Transverse colon (tissue), 4 donors: ENCODE results near the gene PIEZO1. TPM values are rescaled to one million over a fixed set of nuclear protein-coding genes. Genes with fewer than 3 reads are reported as not detected.

Source experiments
- DNase-seq: peaks from one replicate; pipeline ENCODE4 v3.0.0-alpha.2; 2019
- H3K27ac ChIP-seq, 4 donors: fragments of 200-600 bp; sonication (generic); 2 replicates each; pipeline ENCODE4 v1.5.1; 2016 to 2018; ENCODE audit warnings: inconsistent platforms in 4 of 4
- H3K27me3 ChIP-seq: fragments of 200-600 bp; sonication (generic); 2 replicates; pipeline ENCODE4 v1.5.1; 2017; ENCODE audit warnings: inconsistent platforms
- H3K36me3 ChIP-seq, 4 donors: fragments of 200-600 bp; sonication (generic); 2 replicates each; pipeline ENCODE4 v1.5.1; 2017 to 2019; ENCODE audit warnings: inconsistent platforms in 4 of 4
- H3K4me1 ChIP-seq, 4 donors: fragments of 200-600 bp; sonication (generic); 2 replicates each; pipeline ENCODE4 v1.5.1; 2017 to 2020; ENCODE audit warnings: inconsistent platforms in 4 of 4
- H3K4me3 ChIP-seq, 4 donors: fragments of 200-600 bp; sonication (generic); 1 replicate in 1 of 4; 2 replicates in 3 of 4; pipeline versions ENCODE4 v1.5.1 to v1.6.1; 2017 to 2019; ENCODE audit warnings: inconsistent platforms in 4 of 4
- H3K9me3 ChIP-seq, 2 donors: fragments of 200-600 bp; sonication (generic); 2 replicates each; pipeline ENCODE4 v1.5.1; 2017 to 2019; ENCODE audit warnings: inconsistent platforms in 2 of 2
- CTCF ChIP-seq, 5 experiments: fragments of 200-600 bp in 3 of 5; fragments of 450-650 bp in 2 of 5; sonication (generic) in 3 of 5; IDR thresholded peaks; 1 replicate in 2 of 5; 2 replicates in 3 of 5; pipeline ENCODE4 v1.5.1; 2016 to 2017; ENCODE audit warnings: antibody characterized with exemption in 5 of 5, inconsistent platforms in 3 of 5, mild to moderate bottlenecking in 2 of 5, moderate library complexity in 1 of 5
- EP300 ChIP-seq: sonication (generic); formaldehyde crosslinking; IDR thresholded peaks from one replicate; pipeline ENCODE4 v1.6.1; 2017; ENCODE audit warnings: antibody characterized with exemption, low read depth
- POLR2A ChIP-seq: fragments of 450-650 bp; IDR thresholded peaks from one replicate; pipeline ENCODE4 v1.6.1; 2016; ENCODE audit warnings: antibody characterized with exemption, mild to moderate bottlenecking, moderate library complexity
- POLR2AphosphoS5 ChIP-seq, 3 donors: sonication (generic); formaldehyde crosslinking; IDR thresholded peaks; one replicate each; pipeline ENCODE4 v1.6.1; 2016; ENCODE audit warnings: antibody characterized with exemption in 3 of 3
- WGBS, 2 donors: methylation state at CpG; one replicate each; pipeline ENCODE4 v1.1.5; 2018; ENCODE audit warnings: low coverage in 1 of 2; 5-methylcytosine and 5-hydroxymethylcytosine counted together
- in situ Hi-C, 4 donors: fragments of 200-750 bp; cut with MboI; loops; one replicate each; pipeline versions ENCODE4 v1.15.0 to v1.15.1; 2017; ENCODE audit warnings: low sequenced_read_pairs in 3 of 4, low pct_ligation_motif_present in 1 of 4, low pct_unique_long_range_greater_than_20kb in 1 of 4
- intact Hi-C: fragments of 100-400 bp; cut with DNase I; formaldehyde crosslinking; loops from one replicate; pipeline ENCODE4 v1.15.1; 2023; ENCODE audit warnings: low total_unique reads
- total RNA-seq, 4 donors: library from RNA; depleted of rRNA; stranded (reverse); fragments of >200 nt; gene quantifications; one replicate each; pipeline ENCODE4 v1.1.0, GENCODE V29; 2016

Gene PIEZO1
- total RNA-seq, 4 donors from 2014 or later: 133 to 546 (median 179) TPM

DNA sequence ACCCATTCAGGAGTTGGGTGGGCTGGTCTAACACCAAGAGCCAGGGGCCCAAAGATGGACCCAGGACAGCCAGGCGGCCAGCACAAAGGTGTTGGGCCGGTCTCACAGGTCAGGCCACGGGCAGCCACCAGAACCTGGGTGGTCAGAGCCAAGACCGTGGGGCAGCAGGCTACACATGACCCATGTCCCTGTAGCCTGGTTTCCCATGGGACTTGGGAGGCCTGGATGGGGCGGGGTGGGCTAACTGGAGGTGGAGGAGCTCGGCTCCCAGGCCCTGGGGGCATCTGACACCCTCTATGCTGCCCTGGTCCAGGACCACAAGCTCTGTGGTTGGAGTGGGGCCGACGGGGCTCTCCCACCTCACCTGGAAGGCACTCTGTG, 61.5 kb downstream of the PIEZO1 start:
- WGBS, 2 donors: 86% methylated on average over 8 of the region's 8 CpGs; no CpG with 5 or more reads in 1 of the 2 donors
- Histone ChIP-seq H3K27ac (no peak overlapping the region), H3K9me3 (no peaks in the 10 kb centered on the region), H3K27me3 (no peaks in the 10 kb centered on the region), H3K4me1 (no peaks in the 10 kb centered on the region), H3K36me3 (peaks cover 0 to 76% (median 23%) of the 10 kb centered on the region in 4 donors), H3K4me3 (no peak overlapping the region)
- TF ChIP-seq EP300: no peak
- TF ChIP-seq CTCF (IDR thresholded peaks at IDR 0.05): no peak
- no peak for TF ChIP-seq POLR2A
- no peak for TF ChIP-seq POLR2AphosphoS5 (IDR thresholded peaks at IDR 0.05)
- in situ Hi-C loops: no loop called here
- intact Hi-C loops: no loop called here
- no peak for DNase-seq

DNA sequence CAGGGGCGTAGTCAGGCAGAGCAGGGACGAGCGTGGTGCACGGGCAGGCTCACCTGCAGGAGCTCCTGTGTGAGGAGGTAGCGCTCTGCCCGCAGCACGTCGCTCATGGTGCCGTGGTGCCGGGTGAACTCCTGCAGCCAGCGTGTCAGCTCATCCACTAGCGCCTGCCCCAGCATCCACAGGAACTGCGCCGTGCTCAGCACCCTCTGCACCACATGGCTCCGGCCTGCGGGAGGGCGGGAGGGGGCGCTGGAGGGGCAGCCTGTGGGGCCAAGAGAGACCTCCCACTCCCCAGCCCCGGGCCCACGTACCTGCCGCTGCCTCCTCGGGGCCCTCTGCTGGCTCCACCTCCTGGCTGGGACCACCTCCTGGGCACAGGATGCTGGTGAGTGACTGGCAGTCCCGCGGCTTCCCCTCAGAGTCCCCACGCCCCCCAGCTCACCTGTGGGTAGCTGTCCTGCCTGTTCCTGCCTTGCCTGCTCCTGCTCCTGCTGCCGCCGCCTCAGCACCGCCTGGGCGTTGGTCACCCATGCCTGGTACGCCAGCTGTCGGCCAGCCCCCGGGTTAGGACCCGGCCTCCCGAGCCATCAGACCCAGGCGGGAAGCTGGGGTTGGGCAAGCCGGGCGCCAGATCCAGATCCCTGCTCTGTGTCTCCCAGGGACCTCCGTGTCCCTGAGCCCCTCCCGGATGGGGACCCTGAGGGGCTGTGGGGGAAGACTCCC, 62.1 kb downstream of the PIEZO1 start:
- Histone ChIP-seq H3K36me3 (peaks cover 0 to 82% (median 23%) of the 10 kb centered on the region in 4 donors), H3K4me3 (no peak overlapping the region), H3K9me3 (no peaks in the 10 kb centered on the region), H3K27me3 (no peaks in the 10 kb centered on the region), H3K4me1 (no peaks in the 10 kb centered on the region), H3K27ac (no peak overlapping the region)
- in situ Hi-C loops: no loop called here
- WGBS, 2 donors: 95% methylated on average over 33 of the region's 39 CpGs; no CpG with 5 or more reads in 1 of the 2 donors
- no peak for DNase-seq
- intact Hi-C loops: no loop called here
- no peak for TF ChIP-seq EP300
- no peak for TF ChIP-seq CTCF (IDR thresholded peaks at IDR 0.05)
- TF ChIP-seq POLR2A: no peak
- no peak for TF ChIP-seq POLR2AphosphoS5 (IDR thresholded peaks at IDR 0.05)

DNA sequence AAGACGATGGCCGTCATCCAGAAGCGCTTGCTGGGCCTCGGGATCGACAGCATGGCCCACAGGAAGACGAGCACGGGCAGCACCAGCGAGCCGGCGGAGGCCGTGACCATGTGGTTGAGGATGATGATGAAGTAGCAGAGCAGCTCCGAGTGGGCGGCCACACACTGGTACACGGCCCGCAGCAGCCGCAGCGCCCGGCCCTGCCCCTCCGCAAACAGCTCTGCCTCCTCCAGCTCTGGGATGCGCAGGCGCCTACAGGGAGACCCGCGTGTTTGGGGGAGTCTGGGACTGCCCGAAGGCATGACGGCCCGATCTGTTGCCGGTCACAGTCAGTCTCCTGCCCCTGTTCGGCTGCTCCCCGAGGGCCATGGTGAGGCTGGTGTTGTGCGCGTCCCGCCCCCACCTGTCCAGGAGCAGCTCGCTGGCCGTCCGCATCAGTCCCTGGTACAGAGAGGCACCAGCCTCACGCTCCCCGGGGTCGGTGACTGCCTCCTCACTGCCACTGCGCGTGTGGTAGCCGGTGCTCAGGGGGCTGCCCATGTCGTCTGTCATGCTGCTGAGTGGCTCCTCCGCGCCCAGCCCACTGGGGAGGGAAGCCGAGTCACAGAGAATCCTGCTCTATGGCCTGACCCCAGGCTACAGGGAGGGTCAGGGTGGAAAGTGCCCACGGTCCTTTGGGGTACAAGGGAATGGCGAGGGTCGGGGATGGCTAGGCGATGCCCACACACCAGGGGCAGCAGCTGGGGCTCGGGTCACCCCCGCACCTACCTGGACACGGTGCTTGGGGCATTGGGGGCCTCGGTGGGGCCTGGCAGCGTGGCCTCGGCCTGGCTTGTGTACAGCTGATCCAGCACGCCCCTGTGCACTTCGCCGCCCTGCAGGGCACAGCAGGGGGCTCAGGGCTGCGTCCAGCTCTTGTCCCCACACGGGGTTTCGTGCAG, 62.9 kb downstream of the PIEZO1 start:
- intact Hi-C loops: no loop called here
- Histone ChIP-seq H3K27me3 (no peaks in the 10 kb centered on the region), H3K27ac (no peak overlapping the region), H3K9me3 (no peaks in the 10 kb centered on the region), H3K36me3 (peaks cover 0 to 86% (median 23%) of the 10 kb centered on the region in 4 donors), H3K4me3 (no peak overlapping the region), H3K4me1 (no peaks in the 10 kb centered on the region)
- in situ Hi-C loops: no loop called here
- TF ChIP-seq CTCF (IDR thresholded peaks at IDR 0.05) (no peak), POLR2AphosphoS5 (IDR thresholded peaks at IDR 0.05) (no peak), POLR2A (no peak)
- 97% methylated on average over 38 of the region's 61 CpGs; no CpG with 5 or more reads in 1 of the 2 donors for WGBS, 2 donors
- DNase-seq: no peak

DNA sequence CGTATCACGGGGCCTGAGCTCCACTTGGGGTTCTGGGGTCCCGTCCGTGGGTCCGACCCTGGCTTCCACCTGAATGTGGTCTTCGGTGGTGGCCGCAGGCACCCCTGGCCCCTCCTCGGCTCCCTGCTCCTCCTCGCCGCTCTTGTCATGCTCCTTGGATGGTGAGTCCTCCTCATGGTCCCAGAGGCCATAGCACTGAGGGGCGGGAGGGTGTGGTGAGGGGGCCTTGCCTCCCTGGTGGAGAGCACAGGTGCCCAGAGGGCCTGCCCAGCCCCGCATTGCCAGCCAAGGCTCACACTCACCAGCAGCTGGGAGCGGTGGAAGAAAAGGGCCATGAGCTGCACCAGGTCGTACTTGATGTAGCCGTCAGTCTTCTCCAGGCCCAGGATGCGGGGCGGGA, 63.8 kb downstream of the PIEZO1 start:
- H3K4me3 ChIP-seq: no peak overlapping the region
- intact Hi-C loops: no loop called here
- 96 to 97% methylated on average over 8 to 17 of the region's 17 CpGs for WGBS, 2 donors
- TF ChIP-seq EP300: no peak
- no peak for TF ChIP-seq POLR2AphosphoS5 (IDR thresholded peaks at IDR 0.05)
- no peak for TF ChIP-seq CTCF (IDR thresholded peaks at IDR 0.05)
- no peak for TF ChIP-seq POLR2A
- no peak overlapping the region for H3K27ac ChIP-seq
- H3K27me3 ChIP-seq: no peaks in the 10 kb centered on the region
- in situ Hi-C loops: no loop called here
- peaks cover 0 to 86% (median 22%) of the 10 kb centered on the region in 4 donors for H3K36me3 ChIP-seq
- H3K9me3 ChIP-seq: no peaks in the 10 kb centered on the region
- no peaks in the 10 kb centered on the region for H3K4me1 ChIP-seq
- no peak for DNase-seq
